ENCODE results near the gene UBXN2A.
"Not testable (repeated sequence)": the region's sequence is repeated elsewhere in the genome, so short reads cannot be mapped to it uniquely, and the experiment has no call there.

UBXN2A gene

GRCh38 chr2:23941644-23942043 lies 1.4 kb downstream of the UBXN2A start:
- no peak for DNase-seq

GRCh38 chr2:23943666-23944065 lies 3.4 kb downstream of the UBXN2A start:
- no peak for DNase-seq

- no peak for DNase-seq
Observed at GRCh38 chr2:23944527-23944926, 4.3 kb downstream of the UBXN2A start.

GRCh38 chr2:23944976-23945375 lies 4.7 kb downstream of the UBXN2A start:
- peak; percentile 37 for DNase-seq

- no peak for DNase-seq
Observed at GRCh38 chr2:23947350-23947749, 7.1 kb downstream of the UBXN2A start.

- DNase-seq: not testable (repeated sequence)
Observed at GRCh38 chr2:23952558-23952957, 12.3 kb downstream of the UBXN2A start.

GRCh38 chr2:23953625-23954024 lies 13.4 kb downstream of the UBXN2A start:
- DNase-seq: peak; percentile 11

GRCh38 chr2:23954325-23955014 lies 14.2 kb downstream of the UBXN2A start:
- no peak for DNase-seq

- DNase-seq: no peak
Observed at GRCh38 chr2:23967846-23968245, 27.6 kb downstream of the UBXN2A start.

GRCh38 chr2:23976883-23977282 lies 36.6 kb downstream of the UBXN2A start:
- no peak for DNase-seq

GRCh38 chr2:23988371-23988770 lies 48.1 kb downstream of the UBXN2A start:
- peak; percentile 9 for DNase-seq

GRCh38 chr2:23992931-23993330 lies 52.7 kb downstream of the UBXN2A start:
- no peak for DNase-seq

- DNase-seq: no peak
Observed at GRCh38 chr2:23993736-23994269, 53.5 kb downstream of the UBXN2A start.

- DNase-seq: no peak
Observed at GRCh38 chr2:23994567-23994966, 54.3 kb downstream of the UBXN2A start.

GRCh38 chr2:24007693-24008092 lies 67.4 kb downstream of the UBXN2A start:
- DNase-seq: no peak

- DNase-seq: no peak
Observed at GRCh38 chr2:24008672-24009366, 68.6 kb downstream of the UBXN2A start.

GRCh38 chr2:24009367-24009679 lies 69.1 kb downstream of the UBXN2A start:
- DNase-seq: no peak

GRCh38 chr2:24009680-24010476 lies 69.6 kb downstream of the UBXN2A start, which contains the start of gene MFSD2B:
TSS of gene MFSD2B (plus strand) at chr2:24010085. CDS start at chr2:24010097, 12 bp downstream.
- DNase-seq: no peak

- DNase-seq: no peak
Observed at GRCh38 chr2:24010477-24011249, 70.4 kb downstream of the UBXN2A start.

- no peak for DNase-seq
Observed at GRCh38 chr2:24011250-24012104, 71.2 kb downstream of the UBXN2A start.

GRCh38 chr2:24012521-24013188 lies 72.4 kb downstream of the UBXN2A start:
- no peak for DNase-seq
